GM20000 (cell line): ENCODE measurements around the gene TTLL9.

Source experiments
- DNase-seq: peaks from one replicate; pipeline ENCODE4 v3.0.0; 2012; ENCODE audit warnings: low spot score
- CTCF ChIP-seq: IDR thresholded peaks from 2 replicates; pipeline ENCODE4 v1.5.1; 2012; ENCODE audit warnings: mild to moderate bottlenecking, control low read depth; ENCODE audit errors: extremely low read depth, missing control alignments

The TTLL9 gene

GRCh38 chr20:31987744-31988143 lies 117.3 kb downstream of the TTLL9 start:
- no peak for TF ChIP-seq CTCF
- DNase-seq, result no peak

GRCh38 chr20:31988430-31989015 lies 118.1 kb downstream of the TTLL9 start:
- no peak for TF ChIP-seq CTCF
- no peak for DNase-seq

- no peak for TF ChIP-seq CTCF
- no peak for DNase-seq
Measured at GRCh38 chr20:31989030-31989645, 118.7 kb downstream of the TTLL9 start.

GRCh38 chr20:31990641-31991338 lies 120.4 kb downstream of the TTLL9 start:
- no peak for TF ChIP-seq CTCF
- no peak for DNase-seq

GRCh38 chr20:31991339-31991705 lies 120.9 kb downstream of the TTLL9 start:
- no peak for TF ChIP-seq CTCF
- DNase-seq, result no peak

GRCh38 chr20:31992086-31992485 lies 121.7 kb downstream of the TTLL9 start:
- no peak for TF ChIP-seq CTCF

More at GRCh38 chr20:31992086-31992485, 121.7 kb downstream of the TTLL9 start:
- DNase-seq, result no peak
